Left hindlimb (tissue), 1 donor: ENCODE data around the gene CAPN7.

Experiments used
- DNase-seq: peaks from one replicate; pipeline ENCODE4 v3.0.0-alpha.2; 2018

Gene CAPN7

GRCh38 chr3:15255215-15255614 is 49.2 kb downstream of the CAPN7 start:
- DNase-seq: no peak

DNA sequence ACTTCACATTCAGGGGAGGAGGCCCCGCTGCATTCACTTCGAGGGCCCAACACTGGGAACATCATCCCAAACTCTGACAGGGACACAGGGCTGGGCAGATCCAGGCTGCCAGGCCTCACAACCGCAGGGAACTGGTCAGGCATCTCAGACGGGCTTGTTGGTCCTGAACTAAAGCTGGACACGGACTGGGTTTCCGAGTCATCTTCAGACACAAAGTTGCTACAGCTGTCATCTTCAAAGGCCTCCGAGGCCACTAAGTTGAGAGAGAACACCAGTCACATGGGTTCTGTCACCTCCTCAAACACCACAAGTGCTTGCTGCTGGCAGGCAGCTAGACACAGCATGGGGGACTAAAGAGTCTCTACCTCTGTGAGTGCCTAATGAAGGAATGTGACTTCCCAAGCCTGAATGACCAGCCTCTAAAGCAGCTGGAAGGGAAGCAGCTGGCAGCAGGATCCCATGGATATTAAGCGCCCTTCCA is 50.9 kb downstream of the CAPN7 start:
- no peak for DNase-seq

GRCh38 chr3:15258720-15259119 is 52.7 kb downstream of the CAPN7 start:
- no peak for DNase-seq

GRCh38 chr3:15260531-15260930 is 54.5 kb downstream of the CAPN7 start:
- no peak for DNase-seq

DNA sequence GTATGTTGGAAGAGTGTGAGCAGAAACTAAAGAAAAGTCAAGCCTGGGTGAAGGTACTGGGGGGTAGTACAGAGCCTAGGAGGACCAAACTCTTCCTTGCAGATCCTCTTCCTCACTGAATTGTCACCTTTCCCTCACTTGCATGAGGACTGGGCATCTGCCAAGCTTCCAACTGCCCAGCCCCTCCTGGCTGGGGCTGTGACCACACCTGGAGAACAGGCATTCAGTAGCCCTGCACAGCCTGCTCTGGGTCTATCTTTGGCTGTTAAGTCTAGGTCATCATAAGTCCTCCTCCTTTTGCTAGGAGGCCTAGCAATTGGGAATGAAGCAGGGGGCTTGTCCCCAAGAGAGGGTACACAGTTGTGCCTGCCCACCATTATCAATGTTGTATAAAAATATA is 55.2 kb downstream of the CAPN7 start:
- no peak for DNase-seq

GRCh38 chr3:15262021-15262420 is 56.0 kb downstream of the CAPN7 start:
- no peak for DNase-seq

DNA sequence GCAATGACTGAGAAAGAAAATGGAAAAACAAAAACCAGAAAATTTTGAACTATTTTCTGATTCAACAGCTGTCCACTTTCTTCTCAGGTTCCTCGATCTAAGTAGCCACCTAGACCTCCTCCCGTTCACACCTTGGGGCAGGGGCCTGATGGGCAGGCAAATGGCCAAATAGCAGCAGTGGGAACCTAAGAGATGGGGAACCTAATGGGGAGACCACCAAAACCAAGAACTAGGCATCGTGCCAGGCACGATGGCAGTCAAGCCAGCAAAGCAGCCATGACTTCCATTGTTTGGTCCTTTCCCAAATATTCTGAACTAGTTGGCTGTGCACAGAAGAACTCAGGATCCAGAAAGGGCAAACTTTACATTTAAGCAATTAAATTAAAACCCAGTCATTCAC is 57.1 kb downstream of the CAPN7 start:
- no peak for DNase-seq

- DNase-seq: no peak
Measured at GRCh38 chr3:15263926-15264325, 57.9 kb downstream of the CAPN7 start.

GRCh38 chr3:15264486-15264885 is 58.4 kb downstream of the CAPN7 start:
- DNase-seq: no peak

GRCh38 chr3:15265655-15266509 is 59.8 kb downstream of the CAPN7 start:
- DNase-seq: no peak

DNA sequence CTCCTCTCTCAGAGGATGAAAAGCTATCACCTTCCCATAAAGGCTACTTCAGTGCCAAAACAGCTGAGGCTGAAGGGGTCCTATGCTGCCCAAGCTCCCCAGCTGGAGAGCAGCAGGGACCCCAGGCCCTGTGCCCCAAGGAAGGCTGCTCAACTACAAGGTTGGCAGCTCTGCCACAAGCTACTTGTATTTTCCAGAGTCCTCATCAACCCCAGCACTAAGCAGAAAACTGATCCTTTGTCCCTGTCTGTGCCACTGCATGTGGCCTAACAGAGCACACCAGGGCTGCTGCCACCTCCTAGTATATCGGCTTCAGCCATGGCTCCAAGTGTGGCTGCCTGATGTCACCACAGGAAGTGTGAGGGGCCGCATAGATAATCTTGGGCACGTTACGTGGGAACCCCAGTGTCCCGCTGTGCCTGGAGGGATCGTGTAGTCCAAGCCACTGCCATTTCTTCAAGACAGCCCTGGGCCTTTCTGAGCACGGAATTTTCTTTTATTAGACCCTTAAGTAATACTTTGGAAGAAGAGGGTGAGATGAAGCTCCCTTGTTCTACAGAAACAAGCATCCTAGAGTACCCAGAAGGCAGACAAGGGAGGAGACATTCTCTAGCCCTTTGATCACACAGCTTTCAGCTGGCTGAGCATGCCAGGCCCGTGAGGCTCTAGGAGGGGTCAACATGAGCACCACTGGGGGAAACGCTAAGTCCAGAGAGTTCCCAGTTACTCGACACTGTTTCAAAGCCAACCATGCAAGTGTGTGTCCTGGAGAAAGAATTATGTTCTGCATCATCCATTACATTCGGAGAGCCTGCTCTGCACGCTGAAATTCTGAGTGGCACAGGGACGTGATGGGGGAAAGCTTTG is 60.7 kb downstream of the CAPN7 start:
- DNase-seq: no peak

- no peak for DNase-seq
Measured at GRCh38 chr3:15267502-15267901, 61.5 kb downstream of the CAPN7 start.

DNA sequence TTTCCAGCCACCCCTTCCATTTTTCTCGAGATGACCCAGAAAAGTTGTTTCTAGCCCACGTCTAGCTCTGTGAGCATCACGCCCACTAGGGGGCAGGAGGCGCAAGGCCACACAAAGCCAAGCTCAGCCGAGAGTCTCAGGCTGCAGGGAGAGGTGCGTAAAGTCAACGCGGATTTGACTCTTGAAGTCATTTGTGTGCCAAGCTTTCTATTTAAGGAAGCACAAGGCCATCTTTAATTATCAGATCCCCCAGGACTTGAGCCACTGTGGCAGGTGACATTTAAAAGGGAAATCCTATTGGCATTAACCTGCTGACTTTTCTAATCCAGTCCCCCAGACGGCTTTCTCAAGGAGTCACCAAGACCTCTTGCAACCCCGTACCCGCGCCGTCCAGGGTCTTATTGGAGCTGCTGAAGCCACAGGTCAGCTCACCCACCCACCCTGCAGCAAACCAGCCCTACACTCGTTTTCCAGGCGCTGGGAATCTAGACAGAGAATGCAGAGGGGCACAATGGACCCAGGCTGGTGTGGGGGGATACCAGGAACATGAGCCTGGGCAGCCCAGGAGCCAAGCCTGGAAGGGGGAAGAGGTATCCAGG is 62.1 kb downstream of the CAPN7 start:
- peak; percentile 81 for DNase-seq

- no peak for DNase-seq
Measured at GRCh38 chr3:15269091-15269989, 63.3 kb downstream of the CAPN7 start.

GRCh38 chr3:15271030-15271429 is 65.0 kb downstream of the CAPN7 start:
- no peak for DNase-seq

- no peak for DNase-seq
Measured at GRCh38 chr3:15271785-15272381, 65.8 kb downstream of the CAPN7 start.

DNA sequence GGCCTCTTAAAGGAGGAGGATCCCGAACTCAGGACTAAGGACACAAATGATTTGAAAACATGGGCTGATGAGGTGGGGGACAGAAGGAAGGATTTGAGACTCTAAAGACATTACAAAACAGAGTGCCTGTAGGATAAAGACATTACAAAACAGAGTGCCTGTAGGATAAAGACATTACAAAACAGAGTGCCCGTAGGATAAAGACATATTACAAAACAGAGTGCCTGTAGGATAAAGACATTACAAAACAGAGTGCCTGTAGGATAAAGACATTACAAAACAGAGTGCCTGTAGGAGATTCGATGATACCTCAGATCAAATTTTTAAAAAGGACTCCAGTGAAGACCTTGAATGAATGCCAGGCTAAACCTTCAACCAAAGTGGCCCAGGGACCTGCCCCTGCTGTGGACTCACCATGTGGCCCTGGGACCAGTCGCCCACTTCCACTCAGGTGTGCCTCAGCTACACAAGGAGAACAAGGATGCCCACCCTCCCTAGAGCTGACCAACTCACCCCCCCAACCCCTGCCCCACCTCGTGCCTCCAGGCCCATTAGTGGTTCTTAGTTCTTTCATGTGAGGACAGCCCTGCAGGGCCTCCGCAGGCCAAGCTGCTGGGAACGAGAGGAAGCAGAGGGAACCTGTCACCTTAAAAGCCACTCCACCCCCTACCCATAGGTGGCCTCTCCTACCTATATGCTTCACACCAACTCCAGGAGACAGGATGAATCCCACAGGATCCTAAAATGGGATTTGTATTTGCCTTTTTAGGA is 66.6 kb downstream of the CAPN7 start:
- no peak for DNase-seq

DNA sequence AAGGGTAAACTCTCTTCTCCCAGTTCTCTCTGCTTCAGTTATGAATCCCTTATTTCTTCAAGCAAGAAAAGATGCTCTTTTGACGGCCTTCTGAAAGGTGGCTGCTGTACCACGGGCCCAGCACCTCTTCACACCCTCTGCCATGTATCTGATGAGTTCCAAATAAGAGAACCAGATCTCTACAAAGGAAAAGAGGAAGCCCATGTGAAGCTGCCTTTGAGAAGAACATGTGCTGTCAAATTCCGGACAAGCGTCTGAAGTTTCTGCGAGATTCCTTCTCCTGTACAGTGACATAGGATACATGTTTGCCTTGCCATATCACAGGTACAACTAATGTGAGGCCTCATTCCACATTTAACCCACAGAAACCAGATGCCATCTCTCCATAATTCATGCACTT is 67.2 kb downstream of the CAPN7 start:
- DNase-seq: no peak

DNA sequence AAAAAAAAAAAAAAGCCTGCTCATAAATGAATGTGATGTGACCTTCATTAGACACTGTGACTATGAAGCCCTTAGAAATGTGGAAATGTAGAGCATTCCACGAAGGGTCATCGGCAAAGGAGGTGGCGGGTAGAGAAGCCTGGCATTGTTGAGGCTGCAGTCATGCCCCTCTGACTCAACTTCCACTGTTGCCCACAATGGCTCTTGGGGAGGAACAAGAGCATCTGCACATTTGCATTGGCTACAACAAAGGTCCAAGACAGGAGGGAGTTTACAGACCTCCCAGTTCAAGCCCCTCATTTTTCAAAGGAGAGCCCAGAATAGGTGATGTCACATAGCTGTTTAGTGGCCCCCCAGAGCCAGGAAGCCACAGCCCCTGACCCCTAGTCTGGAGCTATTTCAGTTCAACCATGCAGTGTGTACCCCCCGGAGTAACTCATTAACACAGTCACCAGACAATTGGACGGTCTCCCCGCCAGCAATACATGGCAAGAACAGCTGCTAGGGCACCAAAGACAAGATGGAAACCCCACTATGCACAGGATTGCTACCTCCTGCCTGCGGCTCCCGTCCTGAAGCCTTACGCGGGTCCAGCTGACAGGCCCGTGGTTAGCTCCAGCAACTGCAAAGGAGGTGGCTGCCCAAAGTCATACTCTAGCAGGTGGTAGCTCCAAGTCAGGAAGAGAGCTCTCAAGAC is 70.1 kb downstream of the CAPN7 start:
- DNase-seq: no peak

GRCh38 chr3:15277861-15278500 is 71.9 kb downstream of the CAPN7 start:
- no peak for DNase-seq
